NCI-H2196 treated with DMSO at 0.1 percent for 48 hours (cell line): ENCODE data around the gene COX15.
"Not testable (repeated sequence)": the region's sequence is repeated elsewhere in the genome, so short reads cannot be mapped to it uniquely, and the experiment has no call there.

ENCODE experiments used
- DNase-seq: peaks from one replicate; lab custom pipeline; 2025; ENCODE audit not compliant: unreplicated experiment; lab: John Stamatoyannopoulos, UW

Gene COX15

DNA sequence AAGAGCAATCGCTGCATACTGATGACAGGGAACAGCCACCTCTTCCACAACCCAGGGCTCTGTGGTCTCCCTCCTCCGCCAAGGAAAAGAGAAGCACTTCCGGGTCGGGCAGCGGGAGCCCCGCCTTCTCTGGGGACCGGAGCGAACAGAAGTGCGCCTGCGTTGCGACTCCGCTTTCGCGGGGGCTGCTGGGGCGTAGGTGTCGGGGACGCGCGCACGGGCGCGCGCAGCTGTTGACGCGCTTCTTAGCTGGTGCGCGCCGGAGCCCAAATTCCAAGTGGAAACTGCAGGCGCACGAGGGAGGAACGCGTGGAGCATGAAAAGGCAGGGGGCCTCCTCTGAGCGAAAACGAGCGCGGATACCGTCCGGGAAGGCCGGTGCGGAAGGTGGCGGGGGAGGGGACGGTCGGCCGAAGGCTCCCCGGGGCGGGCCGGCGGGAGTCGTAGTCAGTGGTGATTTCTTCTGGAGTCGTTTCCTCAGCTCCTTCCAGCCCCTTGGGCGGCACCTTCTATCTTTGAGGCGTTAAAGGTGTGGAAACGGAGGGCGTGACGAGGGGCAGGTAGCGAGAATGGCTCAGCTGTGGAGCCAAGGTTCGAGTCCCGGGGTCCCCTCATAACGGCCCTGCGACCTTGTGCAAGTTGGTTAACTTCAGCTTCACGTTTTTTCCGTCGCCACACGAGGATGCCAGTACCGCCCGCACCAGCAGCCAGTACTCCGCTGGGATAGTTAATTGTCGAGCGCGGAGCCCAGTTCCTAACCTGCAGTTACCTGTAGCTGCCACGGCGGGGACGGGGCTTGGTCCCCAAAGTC, at the start of gene COX15, which contains the start of gene CUTC:
Gene COX15 (minus strand): TSS at position 95 of the 810 bp plus-strand sequence. CDS start 78 bp downstream, at position 17.
Gene CUTC (plus strand): TSS at position 202 of the 810 bp plus-strand sequence. CDS start 115 bp downstream, at position 317.
- peak; percentile 77 for DNase-seq

DNA sequence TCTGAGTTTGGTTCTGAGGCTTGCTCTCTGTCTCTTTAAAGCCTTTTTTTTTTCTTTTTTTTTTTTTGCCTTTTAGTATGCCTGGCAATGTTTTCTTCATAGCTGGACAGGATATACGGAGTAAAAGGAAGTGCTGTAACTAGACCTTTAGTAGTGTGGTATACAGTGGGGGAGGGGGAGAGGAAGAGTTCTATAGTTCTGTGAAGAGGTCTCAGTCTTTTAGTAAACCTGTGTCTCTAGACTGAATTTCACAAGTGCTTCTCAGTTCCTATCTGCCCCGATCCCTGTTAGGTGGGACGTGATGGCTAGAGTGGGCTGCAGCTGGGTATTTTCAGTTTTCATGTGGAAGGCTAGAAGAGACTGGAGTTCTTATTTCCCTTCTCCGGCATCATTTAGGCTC, 47.4 kb upstream of the COX15 start:
- DNase-seq, result no peak

DNA sequence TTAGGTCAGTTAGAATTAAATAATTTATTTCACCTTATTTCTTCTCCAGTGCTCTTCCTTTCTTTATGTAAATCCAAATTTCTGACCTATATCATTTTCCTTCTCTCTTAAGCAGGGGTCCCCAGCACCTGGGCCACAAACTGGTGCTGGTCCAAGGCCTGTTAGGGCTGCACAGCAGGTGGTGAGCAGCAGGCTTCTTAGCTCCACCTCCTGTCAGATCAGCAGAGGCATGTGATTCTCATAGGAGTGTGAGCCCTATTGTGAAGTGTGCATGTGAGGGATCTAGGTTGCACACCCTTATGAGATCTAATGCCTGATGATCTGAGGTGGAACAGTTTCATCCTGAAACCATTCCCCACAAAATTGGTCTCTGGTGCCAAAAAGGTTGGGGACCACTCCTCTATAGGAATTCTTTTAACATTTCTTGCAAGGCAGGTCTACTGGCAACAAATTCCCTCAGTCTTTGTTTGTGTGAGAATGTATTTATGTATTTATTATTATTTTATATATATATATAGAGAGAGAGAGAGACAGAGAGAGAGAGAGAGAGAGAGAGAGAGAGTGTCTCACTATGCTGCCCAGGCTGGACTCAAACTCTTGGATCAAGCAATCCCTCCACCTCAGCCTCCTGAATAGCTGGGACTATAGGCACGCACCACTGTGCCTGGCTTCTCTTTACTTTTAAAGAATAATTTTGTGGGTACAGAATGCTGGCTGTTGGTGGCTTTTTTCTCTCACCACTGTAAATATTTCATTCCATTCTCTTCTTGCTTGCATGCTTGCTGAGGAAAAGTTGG, 46.2 kb upstream of the COX15 start:
- no peak for DNase-seq

DNA sequence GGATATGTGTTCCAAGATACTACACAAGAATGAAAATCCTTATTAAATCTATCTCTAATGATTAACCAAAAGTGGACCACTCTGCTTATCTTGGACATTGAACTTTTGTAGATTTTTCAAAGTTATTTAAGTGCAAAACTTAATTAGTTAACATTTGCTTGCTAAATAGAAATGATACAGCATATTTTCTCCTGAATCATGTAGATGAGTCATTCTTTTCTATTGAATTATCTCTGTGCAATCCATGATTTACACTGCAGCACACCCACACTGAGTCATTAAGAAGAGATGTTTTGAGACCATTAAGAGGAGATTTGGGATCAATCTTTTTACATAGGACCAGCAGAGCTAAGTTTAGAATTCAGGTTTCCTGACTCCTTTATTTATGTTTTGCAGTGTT, 43.9 kb upstream of the COX15 start:
- no peak for DNase-seq

DNA sequence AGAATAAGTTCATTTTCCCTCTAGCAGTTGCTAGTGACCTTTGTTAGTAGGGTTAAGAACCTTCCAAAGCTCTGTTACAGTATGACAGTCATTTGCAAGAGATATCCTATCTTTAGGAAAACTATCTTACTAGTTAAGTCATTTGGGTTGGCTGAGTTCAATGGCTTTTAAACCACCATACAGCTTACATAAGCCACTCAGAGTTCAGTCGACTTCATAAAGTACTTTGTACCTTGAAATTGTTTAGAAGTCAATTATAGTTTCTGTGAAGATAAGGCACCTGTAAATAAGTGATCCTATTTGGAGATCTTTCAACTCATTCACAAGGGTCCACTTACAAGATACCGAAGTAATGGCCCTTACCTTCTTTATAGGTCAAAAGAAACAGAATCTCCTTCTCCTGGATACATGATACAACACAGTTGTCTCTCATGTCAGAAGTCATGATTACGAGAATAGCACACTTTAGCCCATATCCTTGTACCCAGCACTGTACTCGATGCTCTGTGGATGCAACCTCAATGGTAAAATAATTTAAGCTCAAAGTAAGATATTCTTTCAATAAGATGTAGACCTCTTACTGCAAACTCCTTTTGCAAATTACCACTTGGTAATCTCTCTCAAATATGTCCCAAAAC, 38.6 kb upstream of the COX15 start:
- DNase-seq, result no peak

DNA sequence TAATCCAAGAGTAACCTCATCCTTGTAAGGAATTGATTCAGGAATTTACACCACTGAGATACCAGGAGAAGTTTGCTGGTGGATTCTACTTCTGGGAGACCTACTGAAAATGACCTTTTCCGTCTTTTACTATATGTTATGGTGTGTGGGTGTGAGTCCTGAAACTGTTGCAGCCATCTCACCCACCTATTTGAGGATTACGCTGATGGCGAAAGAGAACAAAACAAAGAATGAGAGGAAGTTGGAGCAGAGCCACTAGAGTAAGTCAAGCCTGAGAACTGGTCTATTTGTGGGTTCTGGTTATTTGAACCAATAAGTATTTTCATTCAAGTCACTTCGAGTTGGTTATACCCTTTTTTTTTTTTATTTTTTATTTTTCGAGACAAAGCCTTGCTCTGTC, 37.8 kb upstream of the COX15 start:
- no peak for DNase-seq

DNA sequence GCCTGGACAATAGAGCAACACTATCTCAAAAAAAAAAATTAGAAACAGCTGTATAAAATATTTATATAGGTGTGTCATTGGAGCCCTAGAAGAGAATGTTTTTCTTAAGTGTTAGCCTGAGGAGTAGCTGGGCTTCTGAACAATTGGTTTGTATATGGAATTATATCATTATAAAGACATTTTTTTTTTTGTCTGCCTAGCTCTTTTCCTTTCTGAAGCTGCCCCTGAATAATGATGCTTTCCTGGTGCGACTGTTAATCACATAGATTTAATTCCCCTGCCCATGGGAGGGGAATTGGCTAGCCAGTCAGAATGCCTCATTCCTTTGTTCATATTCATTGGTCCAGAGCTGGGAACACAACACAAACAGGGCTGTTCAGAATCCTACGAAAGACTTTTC, 36.6 kb upstream of the COX15 start:
- no peak for DNase-seq

DNA sequence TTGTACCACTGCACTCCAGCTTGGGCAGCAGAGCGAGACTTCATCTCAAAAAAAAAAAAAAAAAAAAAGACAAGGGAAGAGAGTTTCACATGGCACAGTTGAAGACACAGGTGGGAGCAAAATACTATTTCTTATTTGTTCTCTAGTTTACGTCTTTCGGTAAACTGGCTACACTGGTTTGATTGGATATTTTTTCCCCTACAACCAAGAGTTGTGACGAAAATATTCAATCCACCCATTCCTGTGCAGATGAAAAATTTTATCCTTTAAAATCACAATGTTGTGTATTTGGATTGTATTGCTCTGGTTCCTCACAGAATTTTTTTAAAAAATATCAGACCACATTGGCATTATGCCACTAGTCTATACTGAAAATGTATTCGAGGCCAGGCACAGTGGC, 36.0 kb upstream of the COX15 start:
- DNase-seq, result no peak

DNA sequence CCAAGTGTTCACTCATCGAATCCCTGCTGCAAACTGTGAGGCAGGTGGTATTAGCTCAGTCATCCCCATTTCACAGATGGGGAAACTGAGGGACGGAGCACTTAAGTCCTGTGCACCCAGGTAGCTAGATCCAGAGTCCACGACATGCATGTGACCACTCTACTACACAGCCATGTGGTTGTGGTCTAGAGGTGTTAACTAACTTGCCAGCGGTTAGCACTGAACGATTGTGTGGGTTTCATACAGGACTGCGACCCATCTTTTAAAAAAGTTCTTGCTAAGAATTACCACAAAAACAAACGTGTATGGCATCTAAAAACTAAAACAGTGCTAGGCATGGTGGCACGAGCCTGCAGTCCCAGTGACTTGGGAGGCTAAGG, 34.4 kb upstream of the COX15 start:
- DNase-seq, result no peak

DNA sequence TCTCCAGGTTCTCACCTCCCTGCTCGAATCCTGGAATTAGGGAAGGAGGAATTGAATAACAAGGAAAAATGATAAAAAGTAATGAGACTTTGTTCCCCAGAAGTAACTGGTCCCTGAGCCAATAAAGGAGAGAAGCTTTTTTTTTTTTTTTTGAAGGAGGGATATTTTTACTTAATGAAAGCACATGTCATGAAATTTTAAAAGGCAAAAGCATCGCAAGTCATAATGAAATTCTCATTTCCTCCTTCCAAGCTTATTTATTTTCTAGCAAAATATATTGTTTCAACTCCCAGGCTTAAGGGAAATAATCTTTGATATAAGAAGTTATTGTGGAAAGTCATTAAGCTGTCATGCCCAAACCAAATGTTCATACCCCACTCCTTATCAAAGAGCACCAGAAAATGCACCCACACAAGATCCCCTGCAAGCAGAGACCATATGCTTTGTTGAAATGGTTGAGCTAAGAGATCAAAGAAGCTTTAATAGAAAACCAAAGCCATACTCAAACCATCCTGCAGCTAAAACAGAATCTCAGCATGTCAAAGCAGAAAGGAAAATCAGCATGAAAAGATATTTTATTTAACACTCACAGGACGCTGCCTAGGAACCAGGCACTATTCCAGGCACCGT, 33.9 kb upstream of the COX15 start:
- no peak for DNase-seq

DNA sequence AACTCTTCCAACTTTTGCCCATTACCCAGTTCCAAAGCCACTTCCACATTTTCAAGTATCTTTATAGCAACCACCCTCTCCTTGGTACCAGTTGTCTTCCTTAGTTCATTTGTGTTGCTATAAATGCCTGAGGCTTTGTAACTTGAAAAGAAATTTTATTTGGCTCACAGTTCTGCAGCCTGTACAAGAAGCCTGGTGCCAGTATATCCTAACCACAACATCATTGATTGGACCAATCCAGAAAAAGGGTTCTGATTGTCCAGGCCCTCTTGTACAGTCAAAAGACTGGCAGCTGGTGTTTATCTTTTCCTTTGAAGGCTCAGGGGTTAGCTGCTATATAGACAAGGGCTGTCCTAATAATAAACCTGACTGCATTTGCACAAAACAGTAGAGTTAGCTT, 29.4 kb upstream of the COX15 start:
- no peak for DNase-seq

DNA sequence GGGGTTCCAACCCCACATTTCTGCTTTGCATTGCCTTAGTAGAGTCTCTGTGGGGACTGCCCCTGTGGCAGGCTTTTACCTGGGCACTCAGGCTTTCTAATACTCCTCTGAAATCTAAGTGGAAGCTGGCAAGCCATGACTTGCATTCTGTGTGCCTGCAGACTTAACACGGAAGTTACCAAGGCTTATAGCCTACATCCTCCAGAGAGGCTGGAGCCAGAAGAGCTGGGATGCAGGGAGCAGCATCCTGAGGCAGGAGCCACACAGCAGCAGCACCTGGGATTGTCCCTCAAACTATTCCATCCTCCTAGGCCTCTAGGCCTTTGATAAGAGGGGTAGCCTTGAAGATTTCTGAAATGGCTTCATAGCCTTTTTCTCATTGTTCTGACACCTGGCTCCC, 28.4 kb upstream of the COX15 start:
- no peak for DNase-seq

DNA sequence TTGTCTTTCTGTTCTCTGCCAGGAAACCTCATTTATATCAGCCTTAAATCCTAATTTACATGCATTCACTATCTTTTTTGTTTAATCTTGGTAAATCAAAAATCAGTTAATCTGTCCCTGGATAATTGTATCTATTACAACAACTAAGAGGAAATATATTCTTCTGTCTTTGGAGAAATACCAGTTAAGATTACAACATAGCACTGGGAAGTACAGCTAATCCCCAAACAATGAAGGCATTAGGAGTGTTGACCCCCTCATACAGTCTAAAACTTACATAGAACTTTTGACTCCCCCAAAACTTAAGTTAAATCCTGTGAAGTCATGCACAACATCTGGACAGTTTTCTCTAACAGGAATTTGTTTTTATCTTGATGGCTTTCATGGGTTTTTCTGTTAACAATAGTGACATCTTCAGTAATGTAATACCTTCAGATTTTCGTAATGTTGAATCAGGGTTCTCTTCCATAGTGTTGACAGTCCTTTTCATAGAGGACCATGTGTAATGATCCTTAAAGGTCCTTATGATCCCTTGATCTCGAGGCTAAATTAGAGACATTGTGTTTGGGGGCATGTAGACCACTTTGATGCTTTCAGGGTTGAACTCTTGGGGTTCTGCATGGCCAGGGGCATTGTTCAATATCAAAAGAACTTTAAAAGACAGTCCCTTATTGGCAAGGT, 26.4 kb upstream of the COX15 start:
- DNase-seq, result no peak

DNA sequence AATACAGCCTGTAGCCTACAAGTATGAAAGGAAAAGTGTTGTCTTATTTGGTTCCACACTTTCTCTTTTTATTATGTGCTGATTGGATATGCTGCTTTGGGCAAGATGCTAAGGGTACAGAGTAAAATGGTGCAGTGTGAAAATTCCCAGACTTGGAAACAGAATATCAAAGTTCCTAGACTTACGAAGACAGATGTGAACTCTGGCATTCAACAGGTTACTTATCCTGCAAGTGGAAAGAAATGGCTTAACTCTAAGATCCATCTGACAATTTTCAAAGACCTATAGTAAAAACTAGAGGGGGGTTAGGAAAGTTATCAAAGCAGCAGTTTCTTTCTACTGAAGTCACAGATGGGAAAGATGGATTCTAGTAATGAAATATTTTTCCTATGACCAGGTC, 24.2 kb upstream of the COX15 start:
- no peak for DNase-seq

DNA sequence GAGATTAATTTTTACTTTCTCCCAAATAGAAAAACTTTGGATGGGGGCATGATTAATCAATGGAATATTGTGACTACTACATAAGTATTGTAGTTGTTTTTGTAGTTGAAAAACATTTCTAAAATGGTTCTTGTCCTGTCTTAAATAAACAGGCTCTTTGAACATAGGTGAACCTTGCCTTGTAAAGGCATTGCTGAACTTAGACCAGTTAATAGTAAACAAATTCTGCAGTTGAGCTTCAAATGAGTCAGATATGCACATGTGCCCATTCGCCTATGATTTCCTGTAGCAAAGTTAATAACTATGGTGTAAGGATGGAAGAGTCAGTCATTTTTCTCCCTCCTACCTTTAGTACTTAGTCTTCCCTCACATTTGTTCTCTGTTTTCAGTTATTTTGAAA, 22.7 kb upstream of the COX15 start:
- DNase-seq, result no peak

DNA sequence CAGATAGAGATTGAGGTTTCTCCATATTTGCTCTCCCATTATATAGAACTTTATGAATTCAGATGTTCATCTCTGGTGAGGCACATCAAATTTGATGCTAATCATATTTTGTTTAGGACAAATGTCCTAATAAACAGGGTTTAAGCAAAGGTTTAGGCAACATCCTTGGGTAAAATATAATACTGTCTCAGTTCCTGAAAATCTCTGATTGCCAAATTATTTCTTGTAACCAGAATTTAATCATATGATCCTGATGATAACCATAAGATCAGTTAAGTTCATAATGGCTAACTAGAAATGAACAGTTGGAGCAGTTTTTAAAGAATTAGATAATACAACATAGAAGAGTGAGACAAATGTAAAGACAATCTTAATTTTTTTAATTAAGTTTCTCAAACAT, 18.7 kb upstream of the COX15 start:
- no peak for DNase-seq

DNA sequence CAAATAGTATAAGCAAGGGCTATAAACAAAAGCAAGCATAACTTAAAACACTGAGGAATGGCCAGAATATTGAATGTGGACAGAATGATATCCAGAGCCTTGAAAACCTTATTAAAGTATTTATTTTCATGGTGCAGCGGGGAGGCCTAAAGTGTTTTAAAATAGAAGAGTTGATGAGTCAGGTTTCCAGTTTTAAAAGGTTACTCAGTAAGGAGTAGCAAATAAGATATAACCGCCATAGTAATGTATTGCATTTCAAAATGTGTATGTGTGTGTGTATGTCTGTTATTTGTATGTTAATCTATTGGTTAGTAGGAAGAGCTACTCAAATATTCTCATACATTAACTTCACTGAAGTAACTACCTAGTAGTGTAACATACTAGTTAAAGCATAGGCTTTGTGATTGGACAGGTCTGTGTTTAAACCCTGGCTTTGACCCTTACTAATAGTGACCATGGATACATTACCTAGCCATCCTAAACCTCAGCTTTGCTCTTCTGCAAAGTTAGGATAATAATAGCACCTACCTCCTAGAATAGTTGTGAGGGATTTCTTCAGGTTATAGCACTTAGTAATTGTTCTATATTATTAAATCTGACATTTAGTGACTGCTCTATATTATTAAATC, 17.0 kb upstream of the COX15 start:
- no peak for DNase-seq

DNA sequence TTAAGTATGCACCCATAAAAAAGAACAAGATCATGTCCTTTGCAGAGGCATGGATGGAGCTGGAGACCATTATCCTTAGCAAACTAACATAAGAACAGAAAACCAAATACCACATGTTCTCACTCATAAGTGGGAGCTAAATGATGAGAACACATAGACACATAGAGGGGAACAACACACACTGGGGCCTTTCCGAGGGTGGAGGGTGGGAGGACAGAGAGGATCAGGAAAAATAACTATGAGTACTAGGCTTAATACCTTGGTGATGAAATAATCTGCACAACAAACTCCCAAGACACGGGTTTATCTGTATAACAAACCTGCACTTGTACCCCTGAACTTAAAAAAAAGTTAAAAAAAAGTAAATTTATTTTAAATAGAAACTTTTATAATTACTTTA, 14.2 kb upstream of the COX15 start:
- DNase-seq, result not testable (repeated sequence)

DNA sequence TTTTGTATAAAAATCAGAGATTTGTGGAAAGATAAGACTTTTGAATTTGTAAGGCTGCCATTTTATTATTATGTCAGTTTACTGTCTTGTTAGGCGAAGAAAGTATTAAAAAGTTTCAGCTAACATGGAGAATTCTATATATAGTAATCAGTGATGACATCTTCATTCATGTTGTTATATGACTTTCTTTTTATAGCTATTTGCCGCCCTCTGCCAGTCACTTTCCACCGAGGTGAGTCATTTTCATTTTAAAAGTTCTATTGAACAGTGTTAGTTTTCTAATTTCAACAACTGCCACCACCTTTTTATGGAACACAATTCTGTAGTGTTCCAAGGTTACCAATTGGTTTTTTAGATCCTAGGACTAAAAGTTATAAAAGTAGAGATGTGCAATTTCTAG, 11.9 kb upstream of the COX15 start:
- no peak for DNase-seq

DNA sequence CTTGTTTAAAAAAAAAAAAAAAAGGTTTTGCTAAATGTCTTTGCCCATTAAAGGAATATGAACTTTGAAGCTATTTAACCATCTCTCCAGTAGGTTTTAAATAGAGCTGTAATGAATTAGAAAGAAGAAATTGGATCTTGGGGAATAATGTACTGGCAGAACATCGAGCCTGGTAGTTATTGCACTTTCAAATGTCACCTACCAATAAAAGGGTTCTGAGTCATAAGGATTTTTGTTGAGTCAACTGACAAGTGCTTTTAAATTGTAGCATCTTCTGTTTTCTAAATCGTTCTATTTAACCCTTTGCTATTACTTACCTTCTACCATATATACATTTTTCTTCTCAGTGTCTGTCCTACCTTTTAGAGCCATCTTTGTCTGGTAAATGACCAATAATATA, 10.8 kb upstream of the COX15 start:
- no peak for DNase-seq
